D721Med (cell line): ENCODE data around the gene ADCY5.
"Not testable (repeated sequence)": the region's sequence is repeated elsewhere in the genome, so short reads cannot be mapped to it uniquely, and the experiment has no call there.

Source experiments
- DNase-seq: peaks from one replicate; pipeline ENCODE4 v3.0.0; 2011; ENCODE audit warnings: low spot score; ENCODE audit not compliant: insufficient read length
- FAIRE-seq: peaks from 2 replicates; lab custom pipeline; 2011; peaks lifted over from hg19 to GRCh38; lab: Jason Lieb, UNC
- CTCF ChIP-seq: IDR thresholded peaks from 2 replicates; pipeline ENCODE4 v1.5.1; 2012; ENCODE audit warnings: mild to moderate bottlenecking, control low read depth; ENCODE audit not compliant: insufficient read depth; ENCODE audit errors: missing control alignments

Gene ADCY5

DNA sequence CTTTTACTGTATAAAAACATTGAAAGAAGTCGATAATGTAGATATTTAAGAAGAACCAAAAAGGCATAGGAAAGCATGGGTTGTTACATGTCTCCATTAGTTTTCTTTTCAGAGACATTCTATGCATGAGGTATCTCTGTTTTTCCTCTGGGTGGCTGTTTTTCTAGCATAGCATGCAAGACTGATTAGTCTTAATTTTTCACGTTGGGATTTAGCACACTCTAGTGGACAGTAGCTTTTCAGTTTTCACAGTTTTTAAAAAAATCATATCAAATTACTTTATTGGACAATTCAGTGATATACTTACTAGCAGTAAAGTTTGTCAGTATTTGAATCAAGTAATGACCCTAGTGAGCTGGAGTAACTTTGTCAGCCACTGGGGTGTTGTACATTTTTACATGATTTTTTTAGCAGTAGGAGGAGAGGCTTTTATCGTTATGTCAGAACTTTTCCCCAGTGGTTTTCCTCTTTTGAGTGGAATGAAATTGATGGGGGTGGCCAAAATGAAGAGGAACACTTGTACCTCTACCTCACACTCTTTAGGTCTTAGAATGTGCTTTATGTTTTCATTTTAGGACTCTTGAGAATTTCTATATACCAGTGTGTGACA lies 190.0 kb downstream of the ADCY5 start:
- DNase-seq (no peak), FAIRE-seq (peak; percentile 71)
- TF ChIP-seq CTCF = peak; percentile 67

- DNase-seq = no peak
- TF ChIP-seq CTCF = no peak
- no peak for FAIRE-seq
These were observed 190.5 kb downstream of the ADCY5 start for GRCh38 chr3:123258359-123258758.

DNA sequence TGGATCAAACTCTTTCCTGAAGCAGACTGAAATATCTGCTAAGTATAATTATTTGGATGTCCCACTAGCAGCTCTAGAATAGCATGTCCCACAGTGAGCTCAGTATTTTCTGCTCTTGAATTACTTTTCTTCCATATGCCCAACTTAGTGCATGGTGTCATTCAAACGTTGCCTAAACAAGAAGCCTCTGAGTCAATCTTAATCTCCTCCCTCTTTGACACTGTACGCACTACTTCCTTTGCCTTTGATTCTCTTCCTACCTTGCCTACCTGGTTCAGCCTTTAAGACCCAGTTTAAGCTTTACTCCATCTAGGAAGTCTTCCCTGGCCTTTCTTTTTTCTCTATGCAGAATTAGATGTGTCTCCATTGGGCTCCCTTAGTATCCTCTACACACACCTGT lies 192.6 kb downstream of the ADCY5 start:
- DNase-seq = no peak
- TF ChIP-seq CTCF = no peak
- no peak for FAIRE-seq

GRCh38 chr3:123246866-123247265 lies 202.0 kb downstream of the ADCY5 start:
- DNase-seq = no peak
- peak; percentile 25 for FAIRE-seq
- no peak for TF ChIP-seq CTCF

DNA sequence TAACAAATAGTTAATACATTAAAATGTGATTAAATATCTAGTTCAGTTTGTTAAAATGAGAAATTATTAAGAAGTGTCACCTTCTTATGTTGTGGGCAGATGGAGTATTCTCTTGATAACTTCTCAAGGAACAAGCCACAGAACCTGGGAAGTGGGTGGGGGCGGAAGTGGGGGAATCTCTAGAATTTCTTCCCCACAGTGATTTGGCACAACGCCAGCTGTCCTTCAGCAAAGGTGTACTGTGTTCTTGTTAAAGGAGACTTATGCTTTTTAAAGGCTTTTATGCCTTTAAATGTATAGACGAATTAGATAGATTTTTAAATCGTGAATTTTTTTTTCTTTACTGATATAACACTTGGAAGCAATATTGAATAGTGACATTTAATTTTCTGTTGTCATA lies 204.8 kb downstream of the ADCY5 start:
- no peak for DNase-seq
- FAIRE-seq = no peak
- no peak for TF ChIP-seq CTCF

GRCh38 chr3:123239756-123240155 lies 209.1 kb downstream of the ADCY5 start:
- FAIRE-seq (no peak), DNase-seq (no peak)
- TF ChIP-seq CTCF = no peak

DNA sequence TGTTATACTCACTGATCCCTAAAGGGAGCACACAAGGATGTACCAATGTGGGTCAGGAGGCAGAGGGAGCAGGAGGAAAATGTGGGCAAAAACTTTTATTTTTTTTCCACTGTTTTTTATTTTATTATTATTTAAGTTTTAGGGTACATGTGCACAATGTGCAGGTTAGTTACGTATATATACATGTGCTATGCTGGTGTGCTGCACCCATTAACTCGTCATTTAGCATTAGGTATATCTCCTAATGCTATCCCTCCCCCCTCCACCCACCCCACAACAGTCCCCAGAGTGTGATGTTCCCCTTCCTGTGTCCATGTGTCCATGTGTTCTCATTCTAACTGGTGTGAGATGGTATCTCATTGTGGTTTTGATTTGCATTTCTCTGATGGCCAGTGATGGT lies 209.7 kb downstream of the ADCY5 start:
- not testable (repeated sequence) for FAIRE-seq, DNase-seq

DNA sequence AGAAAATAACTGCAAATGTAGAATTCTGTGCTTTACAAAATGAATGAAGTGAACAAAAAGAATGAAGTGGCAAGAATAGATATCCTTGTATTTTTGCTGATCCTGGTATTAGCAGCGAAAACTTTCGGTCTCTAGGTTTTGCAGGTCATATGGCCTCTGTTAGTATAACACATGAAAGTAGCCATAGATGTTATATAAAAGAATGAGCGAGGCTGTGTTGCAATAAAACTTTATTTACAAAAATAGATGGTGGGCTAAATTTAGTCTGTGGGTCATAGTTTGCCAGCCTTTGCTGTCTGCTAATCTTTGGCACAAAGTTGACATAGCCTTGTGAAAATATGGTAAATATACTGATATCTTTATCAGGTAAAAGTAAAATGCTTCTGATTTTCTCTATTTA lies 212.0 kb downstream of the ADCY5 start:
- no peak for TF ChIP-seq CTCF
- FAIRE-seq (no peak), DNase-seq (no peak)
